Loucy (cell line): ENCODE results near the gene NMRK1.

Experiments
- EZH2phosphoT487 ChIP-seq: fragments of 200-600 bp; IDR thresholded peaks from 2 replicates; pipeline ENCODE4 v1.6.1; 2018; ENCODE audit warnings: antibody characterized with exemption, mild to moderate bottlenecking, moderate library complexity, borderline replicate concordance
- TF ChIP-seq, protein P1 (sequence below): fragments of 200-600 bp; sonication (generic); conservative IDR thresholded peaks from 2 replicates; pipeline ENCODE4 v1.5.1; 2014; ENCODE audit warnings: mild to moderate bottlenecking, antibody characterized with exemption, low read length

GRCh38 chr9:75088646-75089372 is 854 bp upstream of the NMRK1 start:
- TF ChIP-seq, protein P1, sequence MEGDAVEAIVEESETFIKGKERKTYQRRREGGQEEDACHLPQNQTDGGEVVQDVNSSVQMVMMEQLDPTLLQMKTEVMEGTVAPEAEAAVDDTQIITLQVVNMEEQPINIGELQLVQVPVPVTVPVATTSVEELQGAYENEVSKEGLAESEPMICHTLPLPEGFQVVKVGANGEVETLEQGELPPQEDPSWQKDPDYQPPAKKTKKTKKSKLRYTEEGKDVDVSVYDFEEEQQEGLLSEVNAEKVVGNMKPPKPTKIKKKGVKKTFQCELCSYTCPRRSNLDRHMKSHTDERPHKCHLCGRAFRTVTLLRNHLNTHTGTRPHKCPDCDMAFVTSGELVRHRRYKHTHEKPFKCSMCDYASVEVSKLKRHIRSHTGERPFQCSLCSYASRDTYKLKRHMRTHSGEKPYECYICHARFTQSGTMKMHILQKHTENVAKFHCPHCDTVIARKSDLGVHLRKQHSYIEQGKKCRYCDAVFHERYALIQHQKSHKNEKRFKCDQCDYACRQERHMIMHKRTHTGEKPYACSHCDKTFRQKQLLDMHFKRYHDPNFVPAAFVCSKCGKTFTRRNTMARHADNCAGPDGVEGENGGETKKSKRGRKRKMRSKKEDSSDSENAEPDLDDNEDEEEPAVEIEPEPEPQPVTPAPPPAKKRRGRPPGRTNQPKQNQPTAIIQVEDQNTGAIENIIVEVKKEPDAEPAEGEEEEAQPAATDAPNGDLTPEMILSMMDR = no peak
- no peak for TF ChIP-seq EZH2phosphoT487
